Limb (tissue), 2 donors: ENCODE measurements around the gene SYS1.
A peak's percentile ranks its signal among the peaks of the same experiment; 100 is the strongest.
"Not testable (repeated sequence)": the region's sequence is repeated elsewhere in the genome, so short reads cannot be mapped to it uniquely, and the experiment has no call there.

ENCODE experiments used
- DNase-seq, 2 donors: peaks; one replicate each; pipeline ENCODE4 v3.0.0-alpha.2; 2016; ENCODE audit errors: extremely low spot score in 2 of 2

Gene SYS1

DNA sequence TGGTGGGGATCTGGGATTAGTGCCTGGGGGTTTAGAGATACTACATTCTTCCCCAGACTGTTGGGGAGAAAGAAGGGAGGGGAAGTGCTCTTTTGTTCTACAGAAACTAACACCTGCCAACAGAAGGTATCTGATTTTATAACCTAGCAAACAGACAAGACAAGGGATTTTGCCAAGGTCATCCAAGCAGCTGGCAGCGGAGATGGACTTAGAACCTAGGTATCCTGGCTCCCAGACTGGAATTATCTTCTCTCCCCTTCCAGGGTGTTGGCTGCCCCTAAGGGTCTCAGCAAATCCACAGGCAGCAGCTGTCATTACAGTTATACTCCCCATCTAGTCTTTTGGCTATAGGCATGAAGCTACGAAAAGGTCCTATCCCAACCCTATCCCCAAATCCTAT lies 23.2 kb upstream of the SYS1 start:
- no peak for DNase-seq

DNA sequence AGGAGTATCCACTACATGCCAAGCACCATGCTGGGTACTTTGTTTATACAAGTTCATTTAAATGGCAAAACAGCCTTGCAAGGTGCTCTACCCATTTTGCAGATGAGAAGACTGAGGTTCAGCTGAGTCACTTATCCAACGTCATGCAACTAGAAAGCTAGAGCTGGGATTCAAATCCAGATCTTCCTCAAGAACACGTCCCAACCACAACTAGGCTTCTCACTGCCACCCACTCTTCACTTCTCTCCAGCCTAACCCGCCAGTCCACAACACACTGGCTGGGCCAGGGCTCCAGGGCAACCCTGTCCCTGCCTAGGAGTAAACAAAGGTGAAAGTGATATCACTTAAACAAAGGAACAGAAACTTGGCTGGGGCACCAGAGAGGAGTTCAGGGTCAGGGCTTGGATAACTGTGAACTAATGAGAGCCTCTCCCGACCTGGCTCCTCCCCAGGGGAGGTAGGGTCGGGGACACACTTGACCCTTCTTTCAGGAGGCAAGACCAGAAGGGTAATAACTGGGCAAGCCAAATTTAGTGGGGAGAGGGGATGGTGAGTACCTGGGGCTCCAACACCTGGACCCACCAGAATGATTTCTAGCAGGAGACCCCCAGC lies 22.6 kb upstream of the SYS1 start:
- DNase-seq: no peak

DNA sequence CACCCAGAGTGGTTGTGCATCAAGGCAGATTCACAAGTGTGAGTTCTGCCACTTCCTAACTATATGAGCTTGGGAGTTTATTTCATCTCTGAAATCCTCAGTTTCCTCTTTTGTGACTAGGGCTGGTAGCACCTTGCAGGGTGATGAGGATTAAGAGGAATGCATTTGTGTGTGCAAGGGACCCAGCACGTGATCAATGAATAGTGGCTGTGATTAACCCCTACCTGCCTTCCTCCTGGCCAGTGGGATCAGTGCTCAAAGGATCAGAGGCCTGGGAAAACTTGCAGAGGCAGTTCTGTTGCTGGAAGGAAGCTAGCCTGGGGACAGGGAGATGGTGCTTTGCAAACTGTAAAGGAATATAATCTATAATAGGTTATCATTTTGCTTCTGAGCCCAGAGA lies 22.0 kb upstream of the SYS1 start:
- DNase-seq: no peak

DNA sequence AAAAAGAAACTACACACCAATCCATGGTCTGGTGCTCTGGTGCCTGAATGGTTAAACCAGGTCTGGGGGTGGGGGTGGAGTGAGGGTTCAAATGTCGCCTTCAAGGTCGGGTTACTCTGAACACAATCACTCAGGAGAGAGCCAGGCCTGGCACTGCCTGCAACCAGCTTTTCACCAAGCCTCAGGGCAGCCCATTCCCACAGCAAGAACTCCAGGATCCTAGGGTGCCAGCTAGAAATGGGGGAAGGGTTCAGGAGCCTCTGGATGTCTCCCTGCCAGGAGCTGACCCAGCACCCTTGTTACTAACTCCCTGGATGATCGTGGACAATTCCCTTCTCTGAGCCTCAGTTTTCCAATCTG lies 21.4 kb upstream of the SYS1 start:
- no peak for DNase-seq

DNA sequence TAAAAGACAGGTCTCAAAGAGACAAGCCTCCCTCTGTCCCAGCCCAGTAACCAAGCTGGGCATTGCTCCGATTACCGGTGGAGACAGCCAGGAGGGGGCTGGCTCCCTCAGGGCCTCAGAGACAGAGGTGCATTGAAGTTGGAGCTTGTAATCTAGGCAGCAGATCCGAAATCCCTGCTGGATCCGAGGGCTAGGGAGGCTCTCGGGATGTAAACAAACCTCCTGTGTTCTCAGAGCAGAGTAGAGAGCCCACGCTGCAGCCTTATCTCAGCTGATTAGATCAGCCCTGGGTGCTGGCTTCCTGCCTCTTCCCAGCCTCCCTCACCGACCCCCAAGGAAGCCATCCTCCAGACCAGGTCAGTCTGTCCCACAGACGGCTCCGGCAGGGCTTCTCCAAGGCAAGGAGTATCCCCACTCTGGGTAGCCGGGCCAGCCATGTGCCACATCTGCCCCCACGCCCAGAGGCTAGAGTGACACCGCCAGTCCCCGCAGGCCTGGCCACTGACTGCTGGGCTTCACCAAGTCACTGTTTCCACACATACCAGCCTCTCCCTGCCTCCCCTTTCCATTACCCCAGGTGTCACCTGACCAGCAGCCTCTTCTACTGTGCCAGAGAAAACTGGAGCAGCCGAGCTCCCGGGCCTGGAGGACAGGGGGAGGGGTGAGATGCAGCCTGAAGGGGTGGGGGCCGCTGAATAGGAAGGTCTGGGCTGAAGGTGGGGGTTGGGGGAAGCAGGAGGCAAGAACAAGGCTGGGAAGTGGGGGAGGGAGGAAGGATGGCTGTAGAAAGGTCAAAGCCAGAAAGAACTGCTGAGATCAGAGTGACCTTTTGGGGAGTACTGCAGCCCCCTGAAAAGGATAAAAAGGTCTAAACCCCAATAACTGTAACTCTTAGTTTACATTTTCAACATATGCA lies 20.8 kb upstream of the SYS1 start:
- peak in 1 of 2 donors; percentile 58 for DNase-seq

DNA sequence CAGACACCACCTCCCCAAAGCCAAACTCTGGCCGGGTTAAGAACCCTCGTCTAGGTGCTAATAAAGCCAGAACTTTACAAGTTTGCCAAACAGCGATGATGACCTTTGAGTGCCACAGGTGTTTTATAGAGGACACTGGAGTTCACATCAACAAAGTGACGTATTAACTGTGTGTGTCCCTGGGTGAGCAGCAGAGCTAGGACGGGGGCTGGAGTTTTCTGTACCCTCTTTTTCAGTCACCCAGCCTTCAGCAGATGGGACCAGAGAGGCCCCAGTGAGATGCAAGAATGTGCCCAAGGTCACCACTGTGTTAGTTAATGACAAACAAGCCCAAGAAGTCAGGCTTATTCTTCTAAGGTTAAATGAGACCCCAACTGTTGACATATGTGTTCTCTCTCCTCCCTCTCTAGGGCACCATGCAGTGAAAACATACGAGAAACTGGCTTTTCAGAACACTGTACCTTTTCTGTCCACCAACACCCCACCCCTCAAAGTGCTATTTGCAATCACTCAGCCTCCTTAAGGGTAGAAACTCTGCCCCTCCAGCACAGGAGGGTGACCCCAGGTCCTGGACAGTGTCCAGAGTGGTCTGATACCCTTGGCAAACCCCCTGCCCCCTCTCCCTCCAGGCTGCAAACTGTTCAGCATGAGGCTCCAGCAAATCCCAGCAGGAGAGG lies 20.0 kb upstream of the SYS1 start:
- DNase-seq: no peak

DNA sequence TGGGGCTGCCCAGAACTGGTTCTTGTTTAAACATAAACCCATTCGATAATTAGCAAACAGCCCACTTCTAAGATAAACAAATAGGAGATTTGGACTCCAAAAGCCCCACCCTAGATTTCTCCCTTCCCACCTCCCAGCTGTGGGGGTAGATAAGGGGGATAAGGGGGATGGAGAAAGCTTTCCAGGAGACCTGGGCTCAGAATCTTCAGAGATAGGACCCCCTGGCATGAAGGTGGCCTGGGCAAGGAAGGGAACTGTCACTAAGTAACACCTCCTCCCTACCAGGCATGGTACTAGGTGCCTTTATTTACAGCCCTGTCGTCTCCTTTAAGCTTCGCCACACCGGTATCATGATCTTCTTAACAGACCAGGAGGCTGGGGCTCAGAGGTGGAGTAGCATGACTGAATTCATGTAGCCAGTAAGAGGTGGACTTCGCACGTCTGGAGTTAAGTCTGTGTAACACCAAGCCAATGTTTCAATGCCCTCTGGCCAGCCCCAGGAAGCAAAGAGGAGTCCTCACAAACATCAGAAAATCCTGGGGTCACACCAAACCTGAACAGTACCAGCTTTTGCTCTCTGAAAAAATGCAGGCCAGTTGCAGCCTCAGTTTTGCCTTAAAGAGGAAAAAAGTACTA lies 19.3 kb upstream of the SYS1 start:
- no peak for DNase-seq

DNA sequence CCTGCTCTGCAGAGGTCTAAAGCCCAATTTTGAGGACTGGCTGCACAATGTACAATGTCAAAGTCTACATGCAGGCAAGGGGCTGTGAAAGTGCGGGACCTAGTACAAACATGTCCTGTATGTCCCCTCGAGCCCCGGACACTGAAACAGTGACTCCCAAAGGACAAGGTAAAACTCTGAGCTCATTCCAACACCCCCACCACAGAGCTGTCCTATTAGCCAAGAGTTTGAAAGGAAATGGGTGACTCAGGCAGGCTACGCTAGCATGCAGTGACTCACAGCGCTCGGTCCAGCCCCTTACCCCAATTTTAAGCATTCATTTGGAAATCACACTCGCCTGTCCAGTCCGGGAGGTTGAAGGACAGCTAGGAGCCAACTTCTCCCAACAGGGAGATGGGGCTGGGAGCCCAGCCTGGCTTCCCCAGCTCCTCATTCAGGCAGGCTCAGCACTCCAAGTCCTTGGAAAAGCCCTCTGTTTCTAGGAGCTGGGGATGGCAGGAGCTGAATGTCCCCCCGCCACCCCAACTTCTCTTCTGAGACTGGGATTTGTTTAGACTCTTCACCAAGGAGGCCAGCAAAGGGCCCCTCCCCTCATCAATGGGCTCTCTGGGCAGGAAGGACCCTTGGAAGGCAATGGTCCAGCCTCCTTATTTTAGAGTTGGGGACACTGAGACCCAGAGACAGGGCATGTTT lies 18.6 kb upstream of the SYS1 start:
- no peak for DNase-seq

DNA sequence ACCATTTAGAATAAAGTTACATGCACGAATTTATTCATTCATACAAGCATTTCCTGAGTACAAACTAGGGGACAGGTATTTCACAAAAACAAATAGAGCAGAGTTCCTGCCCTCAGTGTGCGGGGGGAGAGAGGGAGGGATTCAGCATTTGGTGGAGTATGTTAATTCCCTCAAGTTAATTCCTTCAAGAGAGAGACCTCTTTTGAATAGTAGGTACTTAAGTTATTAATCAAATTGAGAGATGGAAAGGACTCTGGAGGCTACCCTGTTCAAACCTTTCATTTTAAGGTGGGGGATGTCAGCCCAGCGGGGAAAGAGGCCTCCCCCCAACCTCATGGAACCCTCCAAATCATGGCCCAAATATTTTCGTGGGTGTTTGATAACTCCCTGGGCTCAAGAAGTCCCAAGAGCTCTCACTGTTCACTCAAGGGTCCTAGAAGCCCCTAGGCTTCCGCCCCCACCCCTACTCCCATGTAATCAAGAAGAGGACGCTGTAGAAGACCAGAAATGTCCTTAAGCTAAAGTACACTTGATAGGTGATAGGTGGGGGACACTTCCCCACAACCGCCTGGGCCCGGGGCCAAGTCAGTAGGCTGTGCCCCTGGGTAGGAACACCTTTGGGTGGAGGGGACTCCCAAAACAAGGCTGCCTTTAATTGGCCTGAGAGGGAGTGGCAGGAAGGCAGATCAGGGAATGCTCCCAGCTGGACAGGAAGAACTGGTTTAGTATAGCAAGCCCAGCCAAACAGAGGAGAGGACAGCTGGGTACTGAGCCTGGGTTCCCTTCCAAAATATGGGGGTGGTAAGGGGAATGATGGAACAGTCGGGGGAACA lies 17.6 kb upstream of the SYS1 start:
- no peak for DNase-seq

DNA sequence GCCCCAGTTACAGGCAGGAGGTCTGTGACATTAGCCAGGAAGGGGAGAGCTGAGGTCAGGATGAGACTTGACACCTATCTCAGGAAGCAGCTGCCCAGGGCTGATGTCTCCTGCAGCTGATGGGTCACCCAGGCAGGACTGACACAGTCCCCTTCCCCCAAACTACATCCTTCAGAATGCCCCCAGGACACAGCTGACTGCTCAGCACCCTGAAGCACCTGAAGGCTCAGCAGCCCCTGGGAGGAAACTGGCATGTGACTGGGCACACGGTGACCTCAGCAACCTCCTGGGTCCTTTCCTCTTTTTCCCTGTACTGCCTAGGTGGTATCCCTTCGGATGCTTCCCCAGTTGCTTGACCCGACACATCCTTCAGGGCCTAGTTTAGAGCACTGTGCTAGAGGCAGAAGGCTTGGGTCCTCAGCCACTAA lies 16.7 kb upstream of the SYS1 start:
- no peak for DNase-seq

DNA sequence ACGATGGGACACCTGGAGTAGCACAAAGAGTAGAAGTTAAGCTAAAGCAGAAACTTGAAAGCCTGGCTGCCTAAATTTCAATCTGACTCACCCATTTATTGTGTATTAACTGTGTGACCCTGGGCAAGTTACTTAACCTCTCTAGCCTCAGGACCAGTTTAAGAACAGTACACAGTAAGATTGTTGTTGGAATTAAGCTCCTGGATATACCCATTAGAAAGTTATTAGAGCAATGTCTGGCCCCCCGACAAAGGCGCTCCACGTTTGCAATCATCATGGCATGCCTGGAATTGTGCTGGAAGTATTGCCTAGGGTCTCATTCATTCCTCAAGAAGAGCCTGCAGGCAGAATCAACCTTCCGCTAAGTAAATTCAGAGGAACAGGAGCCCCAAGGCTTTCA lies 16.1 kb upstream of the SYS1 start:
- DNase-seq: no peak

DNA sequence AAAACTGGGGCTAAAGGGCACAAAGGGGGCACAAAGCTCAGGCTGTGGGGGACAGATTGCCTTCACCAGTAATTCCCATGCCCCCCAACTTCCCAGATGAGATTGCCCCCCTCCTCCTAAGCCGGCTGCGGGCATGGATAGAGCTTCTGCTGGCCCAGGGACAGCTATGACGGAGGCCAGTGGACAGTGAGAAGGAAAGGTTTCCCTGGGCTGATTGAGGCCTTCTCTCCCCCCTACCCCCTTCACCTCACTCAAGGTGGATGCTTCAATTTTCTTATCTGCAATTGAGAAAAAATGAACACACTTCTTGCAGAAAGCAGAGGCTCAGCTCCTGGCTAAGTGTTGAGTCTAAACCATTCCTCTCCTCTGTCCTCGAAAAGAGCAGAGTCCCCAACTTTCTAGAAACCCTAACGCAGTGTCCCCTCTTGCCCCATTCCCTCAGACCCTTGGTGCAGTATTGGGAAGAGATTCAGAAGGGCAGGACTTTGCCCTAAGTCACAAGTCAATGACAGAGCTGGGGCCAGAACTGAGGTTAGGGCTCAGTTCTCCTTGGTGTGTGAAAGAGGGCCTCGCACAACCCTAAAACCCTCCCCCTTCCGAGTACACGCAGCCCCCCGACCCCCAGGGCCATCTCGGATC lies 15.5 kb upstream of the SYS1 start:
- no peak for DNase-seq

DNA sequence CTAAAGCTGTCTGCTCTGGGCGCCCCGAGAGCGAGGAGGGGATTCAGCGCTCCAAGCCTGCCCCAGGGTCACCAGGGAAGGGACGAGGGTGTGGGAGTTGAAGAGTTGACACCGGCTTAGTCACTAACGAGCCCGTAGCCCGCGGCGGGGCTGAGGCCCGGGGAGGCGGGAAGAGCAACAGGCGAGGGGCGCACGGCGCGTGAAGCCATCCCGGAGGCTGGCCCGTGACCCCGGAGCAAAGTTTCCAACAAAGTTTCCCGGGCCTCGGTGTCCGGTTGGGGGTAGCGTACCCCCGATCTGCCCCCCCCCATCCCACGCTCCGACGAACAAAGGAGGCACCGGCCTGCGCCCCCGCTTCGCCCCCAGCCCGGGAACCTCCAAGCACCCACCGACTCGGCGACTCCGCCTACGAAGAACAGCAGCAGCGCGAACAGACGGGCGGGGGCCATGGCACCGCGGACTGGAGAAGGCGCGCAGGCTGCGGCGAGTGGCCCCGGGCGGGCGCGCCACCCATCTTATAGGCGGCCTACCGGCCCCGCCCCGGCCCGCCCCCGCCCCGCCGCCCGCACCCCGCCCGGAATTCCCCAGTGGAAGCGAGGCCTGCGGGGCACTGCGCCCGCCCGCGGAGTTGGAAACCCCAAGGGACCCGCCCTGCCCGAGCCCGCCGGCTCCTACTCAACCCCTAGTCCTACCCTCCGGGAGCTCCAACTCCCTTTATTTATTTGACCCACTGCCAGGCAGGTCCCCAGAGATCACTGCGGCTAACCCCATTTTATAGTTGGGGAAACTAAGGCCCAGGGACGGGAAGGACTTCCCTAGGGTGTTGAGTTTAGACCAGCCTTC lies 14.8 kb upstream of the SYS1 start, which contains the start of gene SDC4:
Gene SDC4 (minus strand): TSS at position 489 of the 843 bp plus-strand sequence. CDS start 40 bp downstream, at position 449.
- peak; percentile 34 to 69 for DNase-seq

DNA sequence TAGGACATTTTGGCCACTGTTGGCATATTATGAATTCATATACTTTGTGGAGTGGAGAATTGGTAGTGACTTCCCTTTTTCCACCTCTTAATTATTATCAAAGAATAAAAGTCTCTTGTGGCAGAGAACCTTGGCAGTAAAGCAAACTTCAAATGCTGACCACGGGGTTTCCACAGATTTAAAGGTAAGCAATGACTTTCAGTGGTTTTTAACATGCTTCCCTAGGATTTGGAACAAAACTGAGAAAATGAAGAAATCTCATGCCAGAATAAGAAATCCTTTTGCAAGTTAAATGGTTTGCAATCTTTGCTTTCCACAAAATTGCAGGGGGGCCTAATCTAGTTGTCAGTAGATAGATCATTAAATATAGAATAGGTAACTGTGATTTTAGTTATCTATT lies 12.7 kb upstream of the SYS1 start:
- DNase-seq: no peak

DNA sequence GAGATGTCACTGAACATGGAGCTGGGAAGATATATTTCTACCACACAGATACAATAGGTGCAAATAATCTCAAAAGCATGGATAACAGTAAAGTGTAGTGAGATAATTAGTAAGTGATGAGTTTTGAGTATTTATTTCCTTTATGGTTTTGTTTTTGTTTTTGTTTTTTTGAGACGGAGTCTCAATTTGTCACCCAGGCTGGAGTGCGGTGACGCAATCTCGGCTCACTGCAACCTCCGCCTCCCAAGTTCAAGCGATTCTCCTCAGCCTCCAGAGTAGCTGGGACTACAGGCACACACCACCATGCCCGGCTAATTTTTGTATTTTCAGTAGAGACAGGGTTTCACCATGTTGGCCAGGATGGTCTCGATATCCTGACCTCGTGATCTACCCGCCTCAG lies 12.2 kb upstream of the SYS1 start:
- DNase-seq: not testable (repeated sequence)

DNA sequence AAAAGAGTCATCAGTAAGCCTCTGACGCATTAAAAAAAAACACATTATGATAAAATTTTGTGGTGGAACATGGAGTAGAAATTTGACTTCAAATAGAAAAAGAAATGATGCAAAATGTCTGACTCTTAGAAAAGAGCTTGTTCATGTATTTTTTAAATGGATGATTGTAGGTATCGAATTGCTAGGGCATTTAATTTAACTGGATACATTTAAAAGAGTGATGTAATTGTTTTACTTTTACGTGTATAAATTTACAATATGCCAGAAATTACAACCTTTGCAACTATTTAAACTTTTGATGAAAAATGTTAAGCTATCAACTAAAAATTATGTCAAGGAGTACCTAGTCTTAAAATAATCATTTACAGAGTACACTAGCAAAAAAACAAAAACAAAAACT lies 10.2 kb upstream of the SYS1 start:
- no peak for DNase-seq

DNA sequence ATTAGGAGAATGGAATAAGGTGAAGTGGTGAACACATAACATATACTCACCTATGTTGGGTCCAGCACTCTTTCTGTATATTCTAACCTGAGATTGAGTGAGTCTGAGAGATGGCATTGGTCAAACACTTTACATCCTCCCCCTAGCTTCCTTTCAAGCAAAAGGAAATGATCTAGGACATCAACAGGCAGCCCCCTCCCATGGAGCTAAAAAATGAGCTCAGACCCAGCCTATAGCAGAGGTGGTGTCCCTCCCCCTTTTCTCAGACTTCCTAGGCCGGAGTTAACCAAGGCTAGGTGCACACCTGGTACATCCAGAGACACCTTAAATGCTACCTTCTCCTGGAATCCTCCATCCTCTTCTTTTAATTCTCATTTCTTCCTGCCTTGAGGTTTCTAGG lies 9.2 kb upstream of the SYS1 start:
- DNase-seq: no peak

DNA sequence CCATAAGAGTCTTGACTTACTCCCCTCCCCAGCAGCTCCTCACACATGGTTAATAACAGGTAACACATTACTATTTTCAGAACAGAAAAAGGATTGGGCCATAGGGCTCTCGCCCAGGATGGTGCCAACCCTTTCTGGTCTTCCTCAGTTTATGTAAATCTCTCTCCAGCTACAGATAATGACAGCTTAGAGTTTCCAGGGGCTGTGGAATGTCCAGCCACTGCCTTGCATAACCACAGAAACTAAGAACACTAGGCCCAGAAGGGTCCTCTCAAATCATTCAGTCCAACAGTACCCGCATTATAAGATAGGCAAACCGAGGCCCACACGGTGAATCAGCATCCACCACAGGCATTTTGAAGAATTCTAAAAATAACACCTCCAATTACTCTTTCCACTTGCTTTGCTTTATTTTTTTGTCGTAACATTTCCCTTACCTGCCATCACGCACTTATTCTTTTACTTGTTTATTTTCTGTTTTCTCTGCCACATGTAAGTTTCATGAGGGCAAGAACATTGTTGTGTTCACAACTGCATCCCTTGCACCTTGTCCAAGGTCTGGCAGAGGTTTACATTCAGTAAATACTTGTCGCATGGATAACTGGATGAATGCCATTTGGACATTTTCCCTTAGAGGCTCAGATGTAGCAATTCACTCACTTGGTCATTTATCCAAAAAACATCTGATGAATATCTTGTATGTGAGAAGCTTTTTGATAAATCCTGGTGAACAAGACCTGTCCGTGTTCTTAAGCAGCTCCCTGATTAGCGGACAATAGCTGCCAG lies 8.3 kb upstream of the SYS1 start:
- no peak for DNase-seq
